HG02642 (cell line): Measurements from ENCODE around the gene MRRF.

Experiments used
- ATAC-seq: cut with Tn5 transposase; IDR thresholded peaks from one replicate; pipeline ENCODE4 v1.9.1; 2021; ENCODE audit warnings: mild to moderate bottlenecking; ENCODE audit not compliant: unreplicated experiment, poor library complexity

The MRRF gene

DNA sequence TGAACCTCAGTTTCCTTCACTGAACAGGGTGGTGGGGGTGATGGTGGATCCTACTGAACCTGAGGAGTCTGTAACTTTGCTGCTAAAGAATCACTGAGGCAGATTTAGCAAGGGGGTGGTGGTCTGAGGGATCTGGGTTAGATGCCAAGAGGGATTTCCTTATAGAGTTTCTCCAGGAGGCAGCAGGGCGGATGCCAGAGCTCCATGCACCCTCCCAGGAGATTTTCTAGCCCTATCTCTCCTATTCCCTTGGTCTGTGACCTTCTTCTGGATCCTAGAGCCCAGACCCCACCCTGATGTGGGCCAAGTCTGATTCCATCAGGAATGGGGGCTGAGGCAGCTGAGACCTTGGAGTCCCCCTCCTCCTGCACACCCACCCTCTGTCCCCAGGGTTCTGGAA lies 112.1 kb downstream of the MRRF start:
- ATAC-seq, result no peak

DNA sequence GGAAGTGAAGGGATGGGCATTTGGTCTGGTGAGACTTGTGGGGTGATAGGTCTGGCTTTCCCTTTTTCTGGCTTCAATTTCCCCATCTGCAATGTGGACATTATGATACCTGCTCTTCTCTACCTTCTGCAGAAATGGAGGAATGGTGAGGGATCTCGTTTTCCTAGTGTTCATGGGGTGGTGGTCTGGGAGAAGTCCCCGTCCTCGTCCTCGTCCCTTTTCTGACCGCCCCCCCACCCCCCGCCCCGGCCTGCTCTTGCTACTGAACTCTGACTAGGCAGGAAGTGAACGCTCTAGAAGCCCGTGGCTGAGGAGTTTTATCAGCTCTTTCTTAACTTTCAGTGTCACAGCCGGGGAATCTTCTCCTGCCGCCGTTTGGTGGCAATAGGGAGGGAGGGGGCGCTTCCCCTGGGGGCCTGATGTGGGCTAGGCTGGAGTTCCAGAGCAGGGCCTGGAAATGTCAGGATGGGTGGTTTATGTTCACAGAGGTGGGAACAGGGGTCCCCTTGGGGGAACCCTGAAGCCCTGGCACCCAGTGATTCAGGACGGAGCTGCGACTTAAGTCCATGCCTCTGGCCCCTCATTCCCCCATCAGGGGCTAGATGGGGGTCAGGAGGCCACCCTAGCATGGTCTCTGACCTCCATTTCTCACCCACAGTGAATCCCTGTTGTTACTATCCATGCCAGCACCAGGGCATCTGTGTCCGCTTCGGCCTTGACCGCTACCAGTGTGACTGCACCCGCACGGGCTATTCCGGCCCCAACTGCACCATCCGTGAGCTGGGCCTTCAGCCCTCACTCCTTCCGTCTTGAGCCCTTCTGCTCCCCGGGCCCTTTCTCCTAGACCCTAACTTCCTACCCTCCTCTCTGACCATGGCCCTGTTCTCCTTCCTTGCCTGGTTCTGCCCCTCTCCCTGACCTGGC lies 112.8 kb downstream of the MRRF start:
- ATAC-seq, result no peak

DNA sequence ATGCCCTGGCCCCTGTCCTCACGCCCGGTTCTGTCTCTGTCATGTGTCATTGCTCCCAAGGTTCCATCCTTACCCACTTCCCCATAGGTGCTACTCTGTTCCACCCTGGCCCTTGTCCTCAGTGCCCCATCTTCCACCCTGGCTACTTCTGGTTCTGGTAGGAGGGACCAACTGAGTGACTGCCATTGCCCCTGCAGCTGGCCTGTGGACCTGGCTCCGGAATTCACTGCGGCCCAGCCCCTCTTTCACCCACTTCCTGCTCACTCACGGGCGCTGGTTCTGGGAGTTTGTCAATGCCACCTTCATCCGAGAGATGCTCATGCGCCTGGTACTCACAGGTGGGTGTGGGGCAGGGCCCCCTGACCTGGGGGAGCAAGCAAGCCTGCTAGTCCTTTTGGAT lies 113.6 kb downstream of the MRRF start:
- no peak for ATAC-seq

DNA sequence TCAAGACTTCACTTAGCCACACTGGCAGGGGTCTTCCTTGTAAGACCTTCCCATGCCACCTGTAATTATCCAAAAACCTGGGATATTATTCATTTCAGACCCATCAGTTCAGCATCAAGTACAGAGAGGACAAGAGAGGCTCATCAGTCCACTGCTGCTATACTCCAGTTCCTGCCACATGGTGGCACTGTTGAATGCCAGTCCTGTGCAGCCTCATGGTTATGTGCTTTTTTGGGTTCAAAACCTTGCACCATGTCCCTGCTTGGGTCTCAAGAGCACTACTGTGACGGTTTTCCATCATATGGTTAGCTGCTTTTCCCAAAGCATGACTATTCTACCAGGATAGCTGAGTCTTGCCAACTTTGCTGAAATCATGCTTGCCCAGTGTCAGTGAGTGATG lies 114.7 kb downstream of the MRRF start:
- no peak for ATAC-seq

DNA sequence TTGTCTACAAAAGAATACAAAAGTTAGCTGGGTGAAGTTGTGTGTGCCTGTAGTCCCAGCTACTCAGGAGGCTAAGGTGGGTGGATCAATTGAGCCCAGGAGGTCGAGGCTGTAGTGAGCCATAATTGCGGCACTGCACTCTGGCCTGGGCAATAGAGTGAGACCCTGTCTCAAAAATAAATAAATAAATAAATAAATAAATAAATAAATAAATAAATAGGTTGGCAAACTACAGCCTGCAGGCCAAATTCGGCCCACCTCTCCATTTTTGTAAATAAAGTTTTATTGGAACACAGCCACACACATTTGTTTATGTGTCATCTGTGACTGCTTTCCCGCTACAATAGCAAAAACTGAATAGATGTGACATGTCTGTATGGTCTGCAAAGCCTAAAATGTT lies 115.6 kb downstream of the MRRF start:
- ATAC-seq, result no peak
